ENCODE measurements around the gene TRIO. TPM values are rescaled to one million over a fixed set of nuclear protein-coding genes. Genes with fewer than 3 reads are reported as not detected.

Gene TRIO
- total and polyA plus RNA-seq, 4 donors = 23.8 to 243 (median 110) TPM

DNA sequence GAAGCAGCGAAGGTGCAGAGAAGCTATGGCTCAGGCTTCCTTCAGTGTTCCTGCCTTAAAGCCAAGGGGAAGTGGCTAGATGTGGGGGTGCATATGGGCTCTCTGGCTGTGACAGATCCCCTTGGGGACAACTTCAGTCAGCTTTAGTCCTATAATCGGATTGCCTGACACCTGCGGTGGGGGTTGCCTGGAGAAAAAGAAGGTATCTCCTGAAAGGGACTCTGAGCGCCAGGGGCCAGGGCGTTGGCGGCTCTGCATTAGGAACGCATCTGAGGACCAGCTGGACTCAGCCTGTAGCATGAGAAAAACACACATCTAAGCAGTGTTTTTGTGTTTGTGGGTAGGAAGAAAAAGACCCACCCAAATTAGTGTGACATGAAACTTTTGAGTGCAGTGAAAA lies 354.2 kb downstream of the TRIO start:
- DNase-seq = no peak

DNA sequence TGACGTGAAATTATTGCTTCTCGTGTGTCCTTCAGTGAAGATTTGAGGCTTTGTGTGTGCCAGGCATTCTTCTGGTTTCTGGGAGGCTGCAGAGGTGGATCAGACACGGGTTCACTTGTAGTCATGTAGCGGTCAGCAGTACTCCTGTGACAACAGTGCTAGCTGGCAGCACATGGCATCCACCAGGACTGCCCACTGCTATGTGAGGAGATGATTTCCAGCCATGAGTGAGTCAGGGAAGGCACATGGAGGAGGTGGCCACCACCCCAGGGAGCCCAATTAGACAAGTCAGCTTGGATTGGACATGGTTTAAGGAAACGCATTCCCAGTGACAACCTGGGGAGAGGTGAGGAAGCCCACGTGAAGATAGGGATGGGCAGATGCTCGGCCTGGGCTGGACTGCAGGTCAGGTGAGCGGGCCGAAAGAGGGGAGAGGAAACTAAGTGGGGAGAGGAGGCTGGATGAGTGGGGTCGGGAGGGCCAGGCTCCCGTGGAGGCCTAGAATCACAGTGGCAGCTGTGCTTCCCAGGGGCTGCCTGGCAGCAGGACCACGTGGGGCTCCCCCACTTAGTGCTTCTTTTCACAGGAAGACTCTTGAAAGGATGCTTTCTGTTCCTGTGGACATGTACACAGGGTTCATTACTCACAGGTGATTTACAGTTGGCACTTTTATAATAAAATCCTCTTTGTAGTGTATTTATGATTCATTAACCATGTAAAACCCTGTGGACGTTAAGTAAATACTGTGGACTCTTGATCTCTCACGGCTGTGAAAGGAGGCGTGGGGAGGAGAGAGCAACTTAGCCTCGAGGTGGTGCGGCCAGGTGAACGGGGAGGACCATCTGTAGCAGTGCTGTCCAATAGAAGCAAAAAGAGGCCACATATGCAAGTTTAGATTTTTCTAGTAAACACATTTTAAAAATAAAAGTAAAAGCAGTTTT lies 358.5 kb downstream of the TRIO start:
- Histone ChIP-seq H3K4me3 (no peak overlapping the region), H3K4me1 (ENCODE audit: control insufficient read depth in 5 of 5, insufficient read depth in 5 of 5, low read length in 5 of 5) (no peaks in the 10 kb centered on the region), H3K27ac (ENCODE audit: low read depth in 1 of 2, low read length in 1 of 2) (no peak overlapping the region), H3K36me3 (ENCODE audit: control insufficient read depth in 4 of 4, insufficient read depth in 4 of 4, low read length in 4 of 4) (peaks cover 21 to 61% (median 30%) of the 10 kb centered on the region in 4 donors), H3K9me3 (ENCODE audit: control insufficient read depth in 4 of 4, insufficient read depth in 3 of 4, low read length in 3 of 4) (no peaks in the 10 kb centered on the region), H3K9ac (ENCODE audit: insufficient read depth in 1 of 2, low read length in 2 of 2) (no peak overlapping the region), H3K27me3 (ENCODE audit: control insufficient read depth in 3 of 3, insufficient read depth in 3 of 3, low read length in 2 of 3) (no peaks in the 10 kb centered on the region)
- DNase-seq = no peak
- WGBS, 2 donors = 88 to 91% methylated on average over 18 of the region's 18 CpGs
- no peak for ATAC-seq (ENCODE audit: insufficient read depth, low FRiP score)
- TF ChIP-seq, protein P1, sequence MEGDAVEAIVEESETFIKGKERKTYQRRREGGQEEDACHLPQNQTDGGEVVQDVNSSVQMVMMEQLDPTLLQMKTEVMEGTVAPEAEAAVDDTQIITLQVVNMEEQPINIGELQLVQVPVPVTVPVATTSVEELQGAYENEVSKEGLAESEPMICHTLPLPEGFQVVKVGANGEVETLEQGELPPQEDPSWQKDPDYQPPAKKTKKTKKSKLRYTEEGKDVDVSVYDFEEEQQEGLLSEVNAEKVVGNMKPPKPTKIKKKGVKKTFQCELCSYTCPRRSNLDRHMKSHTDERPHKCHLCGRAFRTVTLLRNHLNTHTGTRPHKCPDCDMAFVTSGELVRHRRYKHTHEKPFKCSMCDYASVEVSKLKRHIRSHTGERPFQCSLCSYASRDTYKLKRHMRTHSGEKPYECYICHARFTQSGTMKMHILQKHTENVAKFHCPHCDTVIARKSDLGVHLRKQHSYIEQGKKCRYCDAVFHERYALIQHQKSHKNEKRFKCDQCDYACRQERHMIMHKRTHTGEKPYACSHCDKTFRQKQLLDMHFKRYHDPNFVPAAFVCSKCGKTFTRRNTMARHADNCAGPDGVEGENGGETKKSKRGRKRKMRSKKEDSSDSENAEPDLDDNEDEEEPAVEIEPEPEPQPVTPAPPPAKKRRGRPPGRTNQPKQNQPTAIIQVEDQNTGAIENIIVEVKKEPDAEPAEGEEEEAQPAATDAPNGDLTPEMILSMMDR (IDR thresholded peaks at IDR 0.05; ENCODE audit: control extremely low read depth, extremely low read depth) = no peak

More for the DNA sequence above, 354.2 kb downstream of the TRIO start:
- Histone ChIP-seq H3K4me1 (ENCODE audit: control insufficient read depth in 5 of 5, insufficient read depth in 5 of 5, low read length in 5 of 5) (no peaks in the 10 kb centered on the region), H3K9ac (ENCODE audit: insufficient read depth in 1 of 2, low read length in 2 of 2) (no peak overlapping the region), H3K9me3 (ENCODE audit: control insufficient read depth in 4 of 4, insufficient read depth in 3 of 4, low read length in 3 of 4) (no peaks in the 10 kb centered on the region), H3K4me3 (no peak overlapping the region), H3K27ac (ENCODE audit: low read depth in 1 of 2, low read length in 1 of 2) (no peak overlapping the region), H3K27me3 (ENCODE audit: control insufficient read depth in 3 of 3, insufficient read depth in 3 of 3, low read length in 2 of 3) (no peaks in the 10 kb centered on the region), H3K36me3 (ENCODE audit: control insufficient read depth in 4 of 4, insufficient read depth in 4 of 4, low read length in 4 of 4) (peaks cover 27 to 42% (median 34%) of the 10 kb centered on the region in 4 donors)
- 92 to 94% methylated on average over 7 of the region's 7 CpGs for WGBS, 2 donors
- ATAC-seq (ENCODE audit: insufficient read depth, low FRiP score) = no peak
- TF ChIP-seq, protein P1 (IDR thresholded peaks at IDR 0.05; ENCODE audit: control extremely low read depth, extremely low read depth) = no peak

DNA sequence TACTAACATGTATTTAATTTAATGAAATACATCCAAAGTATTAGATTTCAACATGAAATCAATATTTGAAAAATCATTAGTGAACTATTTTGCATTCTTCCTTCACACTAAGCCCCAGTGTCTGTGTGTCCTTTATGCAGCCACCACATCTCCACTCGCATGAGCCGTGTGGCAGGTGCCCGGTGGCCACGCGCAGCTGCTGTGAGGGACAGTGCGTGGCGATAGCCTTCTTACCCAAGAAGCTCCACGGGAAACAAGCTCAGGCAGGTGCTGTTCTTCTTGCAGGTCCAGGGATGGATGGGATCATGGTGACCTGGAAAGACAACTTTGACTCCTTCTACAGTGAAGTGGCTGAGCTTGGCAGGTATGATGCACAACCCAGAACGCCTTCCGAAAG lies 359.1 kb downstream of the TRIO start:
- DNase-seq = no peak
- Histone ChIP-seq H3K36me3 (ENCODE audit: control insufficient read depth in 4 of 4, insufficient read depth in 4 of 4, low read length in 4 of 4) (peaks cover 17 to 61% (median 27%) of the 10 kb centered on the region in 4 donors), H3K4me1 (ENCODE audit: control insufficient read depth in 5 of 5, insufficient read depth in 5 of 5, low read length in 5 of 5) (no peaks in the 10 kb centered on the region), H3K4me3 (no peak overlapping the region), H3K27ac (ENCODE audit: low read depth in 1 of 2, low read length in 1 of 2) (no peak overlapping the region), H3K27me3 (ENCODE audit: control insufficient read depth in 3 of 3, insufficient read depth in 3 of 3, low read length in 2 of 3) (no peaks in the 10 kb centered on the region), H3K9ac (ENCODE audit: insufficient read depth in 1 of 2, low read length in 2 of 2) (no peak overlapping the region), H3K9me3 (ENCODE audit: control insufficient read depth in 4 of 4, insufficient read depth in 3 of 4, low read length in 3 of 4) (no peaks in the 10 kb centered on the region)
- TF ChIP-seq, protein P1 (IDR thresholded peaks at IDR 0.05; ENCODE audit: control extremely low read depth, extremely low read depth) = no peak
- 94 to 97% methylated on average over 10 of the region's 10 CpGs for WGBS, 2 donors
- no peak for ATAC-seq (ENCODE audit: insufficient read depth, low FRiP score)

All from lung (tissue), 12 donors.